HCT116 (cell line): ENCODE results near the gene POLRMT. TPM values are rescaled to one million over a fixed set of nuclear protein-coding genes. Genes with fewer than 3 reads are reported as not detected.

Experiments
- ATAC-seq: fragments of 200-7000 bp; cut with Tn5 transposase; 2 replicates; pipeline ENCODE4 v1.9.1; 2020; ENCODE audit warnings: mild to moderate bottlenecking, moderate library complexity
- BruUV-seq: library from RNA; stranded (reverse); fragments of 400-500 nt; replicated peaks from 2 replicates; lab custom pipeline; 2021; lab: Mats Ljungman, UMichigan
- CTCF ChIA-PET: fragments of 300-600 bp; sonication (Branson Sonifier 250); formaldehyde crosslinking; loops from one replicate; lab custom pipeline; 2021; ENCODE audit warnings: antibody characterized with exemption; lab: Charles Lee
- POLR2A ChIA-PET: fragments of 300-600, 350-600 bp; sonication (Branson Sonifier 250); formaldehyde crosslinking; loops from one replicate; lab custom pipeline; 2021; ENCODE audit warnings: antibody characterized with exemption; lab: Charles Lee
- RAD21 ChIA-PET, 2 experiments: fragments of 300-600 bp; sonication (Branson Sonifier 250); formaldehyde crosslinking; loops; one replicate each; lab custom pipeline; 2023; ENCODE audit warnings: low total read pairs in 2 of 2; ENCODE audit not compliant: uncharacterized antibody in 2 of 2, unreplicated experiment in 2 of 2, low non-redundant PET in 1 of 2; lab: Charles Lee
- DNase-seq: peaks from one replicate; pipeline ENCODE4 v3.0.0-alpha.2; 2010; ENCODE audit warnings: low read depth, low spot score
- H2AFZ ChIP-seq: fragments of 200-600 bp; shearing (Covaris generic), sonication (generic); 2 replicates; pipeline ENCODE4 v1.6.1; 2017; ENCODE audit warnings: low read depth, mixed run types, mixed read lengths, antibody characterized with exemption, low read length; ENCODE audit not compliant: poor library complexity, severe bottlenecking
- H3K27ac ChIP-seq: 2 replicates; pipeline ENCODE4 v1.5.1; 2012; ENCODE audit warnings: low read depth, low read length
- H3K27me3 ChIP-seq: fragments of 200-600 bp; sonication (generic); 2 replicates; pipeline ENCODE4 v1.6.1; 2016; ENCODE audit warnings: mixed run types, low read length, mixed read lengths; ENCODE audit not compliant: insufficient read depth
- H3K36me3 ChIP-seq, 2 experiments: fragments of 200-500 bp in 1 of 2; fragments of 200-600 bp in 1 of 2; sonication (Bioruptor generic) in 1 of 2; sonication (generic) in 1 of 2; 2 replicates each; pipeline versions ENCODE4 v1.5.1 to v1.6.1; 2014 to 2016; ENCODE audit warnings: low read length in 2 of 2, inconsistent platforms in 1 of 2, mixed read lengths in 1 of 2, mixed run types in 1 of 2; ENCODE audit not compliant: insufficient read depth in 2 of 2, control insufficient read depth in 1 of 2
- H3K4me1 ChIP-seq, 2 experiments: fragments of 200-600 bp in 1 of 2; sonication (generic) in 1 of 2; 2 replicates each; pipeline versions ENCODE4 v1.5.1 to v1.6.1; 2012 to 2017; ENCODE audit warnings: low read length in 2 of 2, inconsistent platforms in 1 of 2, mild to moderate bottlenecking in 1 of 2, mixed read lengths in 1 of 2, mixed run types in 1 of 2, moderate library complexity in 1 of 2; ENCODE audit not compliant: insufficient read depth in 2 of 2, control insufficient read depth in 1 of 2
- H3K4me2 ChIP-seq: fragments of 200-600 bp; sonication (generic); 2 replicates; pipeline ENCODE4 v1.6.1; 2017; ENCODE audit warnings: mixed run types, low read length, mixed read lengths
- H3K4me3 ChIP-seq, 2 experiments: fragments of 200-600 bp in 1 of 2; sonication (generic) in 1 of 2; replicated peaks in 1 of 2; 2 replicates each; pipeline ENCODE4 v1.5.1; 2011 to 2016; ENCODE audit warnings: low read length in 2 of 2, control low read depth in 1 of 2, low read depth in 1 of 2, mild to moderate bottlenecking in 1 of 2, mixed read lengths in 1 of 2, mixed run types in 1 of 2
- H3K79me2 ChIP-seq: fragments of 200-600 bp; sonication (generic); 2 replicates; pipeline ENCODE4 v1.6.1; 2017; ENCODE audit warnings: mild to moderate bottlenecking, mixed run types, low read length, moderate library complexity, mixed read lengths; ENCODE audit not compliant: insufficient read depth
- H3K9ac ChIP-seq: fragments of 200-600 bp; sonication (generic); 2 replicates; pipeline ENCODE4 v1.6.1; 2016; ENCODE audit warnings: low read length, mixed read lengths
- H3K9me2 ChIP-seq: fragments of 200-600 bp; sonication (generic), shearing (Covaris generic); 2 replicates; pipeline ENCODE4 v1.6.1; 2017; ENCODE audit warnings: mixed run types, mild to moderate bottlenecking, moderate library complexity; ENCODE audit not compliant: insufficient read depth
- H3K9me3 ChIP-seq, 2 experiments: fragments of 200-500 bp in 1 of 2; fragments of 200-600 bp in 1 of 2; sonication (Bioruptor generic) in 1 of 2; sonication (generic) in 1 of 2; 2 replicates each; pipeline ENCODE4 v1.6.1; 2014 to 2017; ENCODE audit warnings: low read length in 2 of 2, mixed read lengths in 2 of 2, inconsistent platforms in 1 of 2, low read depth in 1 of 2, mild to moderate bottlenecking in 1 of 2, mixed run types in 1 of 2, moderate library complexity in 1 of 2; ENCODE audit not compliant: control insufficient read depth in 1 of 2, insufficient read depth in 1 of 2
- H4K20me1 ChIP-seq: fragments of 200-600 bp; sonication (generic), shearing (Covaris generic); 2 replicates; pipeline ENCODE4 v1.6.1; 2017; ENCODE audit warnings: mixed run types, mild to moderate bottlenecking, moderate library complexity; ENCODE audit not compliant: insufficient read depth
- FOSL1 ChIP-seq: IDR thresholded peaks from 2 replicates; pipeline ENCODE4 v1.6.1; 2012; ENCODE audit warnings: low read depth
- POLR2AphosphoS5 ChIP-seq: IDR thresholded peaks from 2 replicates; pipeline ENCODE4 v1.6.1; 2011; ENCODE audit warnings: mild to moderate bottlenecking, low read depth, low read length, moderate library complexity
- intact Hi-C: fragments of 100-400 bp; cut with micrococcal nuclease; formaldehyde crosslinking; loops from 2 replicates; pipeline ENCODE4 v1.10.0; 2022
- total RNA-seq: library from RNA; stranded (reverse); gene quantifications from one replicate; pipeline ENCODE4 v1.2.1, GENCODE V29; 2021; ENCODE audit not compliant: unreplicated experiment
- TF ChIP-seq, protein P1 (sequence below), 3 experiments: fragments of 200-600 bp in 1 of 3; sonication (generic) in 1 of 3; IDR thresholded peaks in 2 of 3; conservative IDR thresholded peaks in 1 of 3; 2 replicates each; pipeline ENCODE4 v1.5.1; 2012 to 2017; ENCODE audit warnings: low read depth in 2 of 3, low read length in 2 of 3, antibody characterized with exemption in 1 of 3, borderline replicate concordance in 1 of 3, control low read depth in 1 of 3, mild to moderate bottlenecking in 1 of 3, mixed read lengths in 1 of 3, mixed run types in 1 of 3, moderate library complexity in 1 of 3; ENCODE audit not compliant: insufficient read depth in 1 of 3

The POLRMT gene
- total RNA-seq, 1 experiment from 2014 or later, result 138 TPM

GRCh38 chr19:577439-578392, 55.6 kb downstream of the POLRMT start:
- ChIA-PET POLR2A (no interaction called here), CTCF (interaction anchor here (1.6 kb wide), 1 partner anchor 11 kb away, joined by 4 read pairs; no protein-coding TSS in a partner anchor)

More at GRCh38 chr19:577439-578392, 55.6 kb downstream of the POLRMT start:
- DNase-seq, result no peak
- ATAC-seq, result no peak
- H3K9ac ChIP-seq, result no peak overlapping the region
- H3K9me2 ChIP-seq, result no peaks in the 10 kb centered on the region
- RAD21 ChIA-PET, result no interaction called here
- H3K4me1 ChIP-seq, result peaks cover 2 to 17% of the 10 kb centered on the region in 2 experiments; a peak in 3 of 4 replicates
- peaks cover 83% of the 10 kb centered on the region for H3K79me2 ChIP-seq
- no peak overlapping the region for H2AFZ ChIP-seq
- H3K9me3 ChIP-seq, result no peaks in the 10 kb centered on the region
- H4K20me1 ChIP-seq, result peaks cover 6% of the 10 kb centered on the region; the same call in 1 of the 2 replicates
- H3K27ac ChIP-seq, result peak overlapping the region; percentile 17; the same call in 1 of the 2 replicates
- H3K36me3 ChIP-seq, result peaks cover 15 to 48% of the 10 kb centered on the region in 2 experiments
- TF ChIP-seq FOSL1, result no peak
- TF ChIP-seq POLR2AphosphoS5, result no peak
- TF ChIP-seq, protein P1, sequence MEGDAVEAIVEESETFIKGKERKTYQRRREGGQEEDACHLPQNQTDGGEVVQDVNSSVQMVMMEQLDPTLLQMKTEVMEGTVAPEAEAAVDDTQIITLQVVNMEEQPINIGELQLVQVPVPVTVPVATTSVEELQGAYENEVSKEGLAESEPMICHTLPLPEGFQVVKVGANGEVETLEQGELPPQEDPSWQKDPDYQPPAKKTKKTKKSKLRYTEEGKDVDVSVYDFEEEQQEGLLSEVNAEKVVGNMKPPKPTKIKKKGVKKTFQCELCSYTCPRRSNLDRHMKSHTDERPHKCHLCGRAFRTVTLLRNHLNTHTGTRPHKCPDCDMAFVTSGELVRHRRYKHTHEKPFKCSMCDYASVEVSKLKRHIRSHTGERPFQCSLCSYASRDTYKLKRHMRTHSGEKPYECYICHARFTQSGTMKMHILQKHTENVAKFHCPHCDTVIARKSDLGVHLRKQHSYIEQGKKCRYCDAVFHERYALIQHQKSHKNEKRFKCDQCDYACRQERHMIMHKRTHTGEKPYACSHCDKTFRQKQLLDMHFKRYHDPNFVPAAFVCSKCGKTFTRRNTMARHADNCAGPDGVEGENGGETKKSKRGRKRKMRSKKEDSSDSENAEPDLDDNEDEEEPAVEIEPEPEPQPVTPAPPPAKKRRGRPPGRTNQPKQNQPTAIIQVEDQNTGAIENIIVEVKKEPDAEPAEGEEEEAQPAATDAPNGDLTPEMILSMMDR (IDR thresholded peaks at IDR 0.05 in 2 of 3, conservative IDR thresholded peaks at IDR 0.05 in 1 of 3; ENCODE audit: borderline replicate concordance in 1 of 3, insufficient read depth in 1 of 3, low read depth in 2 of 3, low read length in 2 of 3), result 0 out of 6 replicates have a peak, but pooled peaks of 1 of the 3 experiments have one; percentile 16
- no peaks in the 10 kb centered on the region for H3K27me3 ChIP-seq
- no TSS peak for BruUV-seq
- intact Hi-C loops, result no loop called here
- H3K4me2 ChIP-seq, result no peak overlapping the region
- H3K4me3 ChIP-seq, result no peak overlapping the region
